T-helper 17 cell (primary cell): Measurements from ENCODE around the gene ZP1. TPM values are rescaled to one million over a fixed set of nuclear protein-coding genes. Genes with fewer than 3 reads are reported as not detected.

Experiments used
- ATAC-seq: fragments of 150-1000 bp; cut with Tn5 transposase; 2 replicates; pipeline ENCODE4 v1.10.0; 2021; ENCODE audit warnings: mild to moderate bottlenecking, moderate library complexity
- DNase-seq, 3 donors: peaks; one replicate each; pipeline versions ENCODE4 v3.0.0 to v3.0.0-alpha.2; 2020 to 2021
- H3K9me3 ChIP-seq: one replicate; pipeline ENCODE4 v1.7.0; 2013; ENCODE audit warnings: low read length, mild to moderate bottlenecking; ENCODE audit not compliant: control insufficient read depth, poor library complexity, severe bottlenecking
- H3K27ac Mint-ChIP-seq: one replicate; pipeline ENCODE4 v1.8.0; 2022; ENCODE audit warnings: mild to moderate bottlenecking, moderate library complexity, mixed read lengths
- H3K27me3 Mint-ChIP-seq: one replicate; pipeline ENCODE4 v1.8.0; 2022; ENCODE audit warnings: mixed read lengths
- H3K36me3 Mint-ChIP-seq: one replicate; pipeline ENCODE4 v1.8.0; 2022; ENCODE audit warnings: low read depth, mixed read lengths
- H3K4me1 Mint-ChIP-seq: one replicate; pipeline ENCODE4 v1.8.0; 2022; ENCODE audit warnings: mild to moderate bottlenecking, mixed read lengths
- H3K4me3 Mint-ChIP-seq: one replicate; pipeline ENCODE4 v1.8.0; 2022; ENCODE audit warnings: mild to moderate bottlenecking, moderate library complexity, mixed read lengths
- total RNA-seq, 4 donors: library from RNA in 2 of 4; stranded (reverse) in 2 of 4; gene quantifications; one replicate each; pipeline ENCODE4 v1.2.3 and lab custom pipeline; 2022 to 2026

ZP1 gene
- total RNA-seq, 2 donors from 2014 or later = not detected

DNA sequence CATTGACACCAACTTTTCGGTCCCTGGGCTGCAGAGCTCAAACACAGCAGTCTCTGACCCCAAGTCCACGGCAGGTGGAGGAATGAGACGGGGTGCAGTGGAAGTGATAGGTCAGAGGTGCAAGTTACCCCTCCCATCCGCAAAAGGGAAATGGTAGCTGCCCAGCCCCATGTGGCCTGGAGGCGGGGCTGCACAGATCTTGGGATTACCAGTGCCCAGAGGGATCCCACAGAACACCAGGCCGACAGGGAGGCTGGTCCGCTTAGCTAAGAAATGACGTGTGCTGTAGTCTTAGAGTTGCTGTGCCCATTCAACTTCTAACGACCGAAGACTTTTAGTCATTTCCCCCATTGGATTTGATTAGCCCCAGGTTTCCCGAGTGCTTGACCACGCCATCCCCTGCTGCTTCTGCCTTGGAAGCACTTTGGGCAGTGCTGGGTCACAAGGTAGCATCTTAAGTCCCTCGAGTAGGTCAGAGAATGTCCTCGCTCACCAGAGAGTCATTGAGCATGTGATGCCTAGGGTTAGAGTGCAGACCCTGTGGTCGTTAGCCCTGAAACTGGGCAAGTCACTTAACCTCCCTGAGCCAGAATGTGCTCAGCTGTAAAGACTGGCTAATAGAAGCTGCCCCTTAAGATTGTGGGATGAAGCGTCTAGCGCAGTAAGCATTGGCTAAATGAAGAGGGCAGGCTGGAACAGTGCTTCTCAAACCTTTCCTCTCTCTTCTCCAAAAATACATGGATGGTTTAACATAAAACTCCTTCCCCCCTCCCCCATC lies 15.8 kb upstream of the ZP1 start:
- H3K27me3 Mint-ChIP-seq = no peaks in the 10 kb centered on the region
- no peak for DNase-seq
- H3K9me3 ChIP-seq = no peaks in the 10 kb centered on the region
- peaks cover 2% of the 10 kb centered on the region for H3K4me1 Mint-ChIP-seq
- peak overlapping the region; percentile 61 for H3K4me3 Mint-ChIP-seq
- H3K36me3 Mint-ChIP-seq = peaks cover 12% of the 10 kb centered on the region
- H3K27ac Mint-ChIP-seq = peak overlapping the region; percentile 11
- no peak for ATAC-seq

DNA sequence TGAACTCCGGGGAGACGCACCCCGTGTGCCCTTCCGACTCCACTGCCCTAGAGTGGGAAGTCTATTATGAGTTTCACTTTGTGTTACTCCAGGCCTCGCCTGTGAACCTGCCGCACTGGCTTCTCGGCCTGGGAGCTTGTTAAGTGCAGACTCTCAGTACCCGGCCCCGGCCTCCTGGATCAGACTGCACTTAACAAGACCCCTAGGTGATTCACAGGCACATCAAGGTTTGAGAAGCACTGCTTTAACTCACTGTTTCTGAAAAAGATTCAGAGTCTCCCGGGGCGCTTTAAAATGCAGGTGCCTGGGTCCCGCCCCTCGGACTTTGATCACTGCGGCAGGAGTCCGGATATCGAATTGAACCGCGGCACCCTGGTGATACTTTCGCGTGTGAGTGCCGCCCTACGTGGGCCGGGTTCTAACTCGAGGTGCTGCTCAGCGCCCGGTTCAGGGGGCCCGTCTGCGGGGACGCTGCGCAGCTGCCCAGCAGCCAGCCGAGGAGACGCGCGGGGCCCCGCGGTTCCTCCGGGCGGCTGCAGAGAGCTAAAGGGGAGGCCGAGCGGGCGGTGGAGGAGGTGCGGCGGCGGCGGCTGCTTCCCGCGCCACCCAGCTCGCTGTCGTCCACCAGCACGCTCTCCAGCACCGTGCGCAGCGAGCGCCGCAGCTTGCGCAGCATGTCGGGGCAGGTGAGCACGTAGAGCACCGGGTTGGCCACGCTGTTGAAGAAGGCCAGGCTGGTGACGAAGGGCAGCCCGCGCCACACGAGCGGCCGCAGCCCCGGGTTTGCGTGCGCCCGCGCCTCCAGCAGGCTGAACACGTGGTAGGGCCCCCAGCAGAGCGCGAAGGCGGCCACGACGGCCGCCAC lies 15.0 kb upstream of the ZP1 start:
- Mint-ChIP-seq H3K4me3 (peak overlapping the region; percentile 61), H3K27me3 (no peaks in the 10 kb centered on the region), H3K36me3 (peaks cover 12% of the 10 kb centered on the region), H3K27ac (peak overlapping the region; percentile 11), H3K4me1 (peaks cover 2% of the 10 kb centered on the region)
- ATAC-seq = no peak
- no peak for DNase-seq
- H3K9me3 ChIP-seq = no peaks in the 10 kb centered on the region

DNA sequence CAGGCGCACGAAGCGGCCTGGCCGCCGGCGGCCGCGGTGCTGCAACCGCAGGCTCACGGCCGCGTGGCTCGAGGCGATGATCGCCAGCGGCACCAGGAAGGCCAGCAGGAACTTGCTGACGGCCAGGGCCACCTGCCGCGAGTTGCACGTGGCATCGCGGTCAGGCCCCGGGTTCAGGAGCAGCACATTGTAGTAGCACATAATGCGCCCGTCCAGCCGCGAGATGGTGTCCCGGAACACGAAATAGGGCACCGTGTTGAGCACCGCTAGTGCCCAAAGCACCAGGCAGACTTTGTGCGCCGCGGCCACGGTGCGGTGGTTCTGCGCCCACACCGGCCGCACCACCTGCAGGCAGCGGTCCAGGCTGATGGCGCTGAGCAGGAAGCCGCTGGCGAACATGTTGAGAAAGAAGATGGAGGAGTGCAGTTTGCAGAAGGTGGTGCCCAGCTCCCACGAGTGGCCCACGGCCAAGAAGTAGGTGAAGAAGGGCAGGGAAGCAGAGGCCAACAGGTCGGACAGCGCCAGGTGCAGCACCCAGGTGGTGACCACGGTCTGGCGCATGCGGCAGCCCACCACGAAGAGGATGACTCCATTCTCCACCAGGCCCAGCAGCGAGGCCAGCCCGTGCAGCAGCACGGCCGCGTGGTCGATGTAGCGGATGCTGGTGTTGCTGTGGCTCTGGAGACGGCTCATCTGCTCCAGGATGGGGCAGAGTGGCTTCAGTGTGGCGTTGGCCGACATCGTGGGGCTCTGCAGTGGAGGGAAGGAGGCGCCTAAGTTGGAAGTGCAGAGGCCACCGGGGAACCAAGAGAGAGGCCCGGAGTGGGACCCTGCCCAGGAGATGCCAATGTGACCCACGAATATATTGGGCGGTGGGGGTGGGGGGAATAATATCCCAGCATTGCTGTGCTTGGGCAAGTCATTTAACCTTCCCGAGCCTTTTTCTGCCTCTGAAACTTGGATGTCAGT lies 14.1 kb upstream of the ZP1 start:
- H3K4me3 Mint-ChIP-seq = no peak overlapping the region
- H3K27ac Mint-ChIP-seq = no peak overlapping the region
- peaks cover 2% of the 10 kb centered on the region for H3K4me1 Mint-ChIP-seq
- ATAC-seq (no peak), DNase-seq (no peak)
- H3K27me3 Mint-ChIP-seq = no peaks in the 10 kb centered on the region
- H3K9me3 ChIP-seq = no peaks in the 10 kb centered on the region
- H3K36me3 Mint-ChIP-seq = peaks cover 12% of the 10 kb centered on the region

DNA sequence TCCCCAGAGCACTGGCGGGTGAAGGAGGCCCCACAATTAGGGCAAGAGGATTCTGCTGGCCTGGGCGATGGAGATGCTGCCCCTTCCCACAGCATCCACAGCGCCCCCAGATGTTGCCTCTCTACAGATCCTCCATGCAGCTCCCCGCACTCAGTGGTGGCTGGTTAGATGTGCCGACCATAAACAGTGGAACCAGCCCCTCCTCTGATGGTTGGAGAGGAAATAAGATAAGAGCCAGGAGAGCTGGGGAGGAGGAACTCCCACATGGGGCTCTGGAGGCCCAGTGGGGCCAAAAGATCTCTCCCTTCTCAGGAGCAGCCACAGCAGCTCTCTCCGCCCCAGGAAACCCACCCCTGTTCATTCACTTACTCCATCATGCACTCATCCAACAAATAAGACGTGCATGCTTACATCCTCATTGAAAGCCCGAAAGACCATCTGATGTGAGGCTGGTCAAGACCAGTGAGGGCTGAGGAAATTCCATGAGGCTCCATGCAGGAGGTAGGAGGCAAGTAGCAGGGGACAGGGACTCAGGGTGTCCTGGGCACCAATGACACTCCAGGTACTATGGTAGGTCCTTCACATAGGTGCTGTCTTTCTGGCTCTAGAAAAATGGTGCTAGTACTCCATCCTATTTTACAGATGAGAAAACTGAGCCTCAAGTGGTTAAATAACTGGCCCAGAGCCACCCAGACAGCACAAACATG lies 13.0 kb upstream of the ZP1 start:
- no peak overlapping the region for H3K27ac Mint-ChIP-seq
- H3K4me3 Mint-ChIP-seq = no peak overlapping the region
- ATAC-seq = no peak
- H3K27me3 Mint-ChIP-seq = no peaks in the 10 kb centered on the region
- peaks cover 7% of the 10 kb centered on the region for H3K4me1 Mint-ChIP-seq
- no peak for DNase-seq
- no peaks in the 10 kb centered on the region for H3K9me3 ChIP-seq
- peaks cover 8% of the 10 kb centered on the region for H3K36me3 Mint-ChIP-seq

DNA sequence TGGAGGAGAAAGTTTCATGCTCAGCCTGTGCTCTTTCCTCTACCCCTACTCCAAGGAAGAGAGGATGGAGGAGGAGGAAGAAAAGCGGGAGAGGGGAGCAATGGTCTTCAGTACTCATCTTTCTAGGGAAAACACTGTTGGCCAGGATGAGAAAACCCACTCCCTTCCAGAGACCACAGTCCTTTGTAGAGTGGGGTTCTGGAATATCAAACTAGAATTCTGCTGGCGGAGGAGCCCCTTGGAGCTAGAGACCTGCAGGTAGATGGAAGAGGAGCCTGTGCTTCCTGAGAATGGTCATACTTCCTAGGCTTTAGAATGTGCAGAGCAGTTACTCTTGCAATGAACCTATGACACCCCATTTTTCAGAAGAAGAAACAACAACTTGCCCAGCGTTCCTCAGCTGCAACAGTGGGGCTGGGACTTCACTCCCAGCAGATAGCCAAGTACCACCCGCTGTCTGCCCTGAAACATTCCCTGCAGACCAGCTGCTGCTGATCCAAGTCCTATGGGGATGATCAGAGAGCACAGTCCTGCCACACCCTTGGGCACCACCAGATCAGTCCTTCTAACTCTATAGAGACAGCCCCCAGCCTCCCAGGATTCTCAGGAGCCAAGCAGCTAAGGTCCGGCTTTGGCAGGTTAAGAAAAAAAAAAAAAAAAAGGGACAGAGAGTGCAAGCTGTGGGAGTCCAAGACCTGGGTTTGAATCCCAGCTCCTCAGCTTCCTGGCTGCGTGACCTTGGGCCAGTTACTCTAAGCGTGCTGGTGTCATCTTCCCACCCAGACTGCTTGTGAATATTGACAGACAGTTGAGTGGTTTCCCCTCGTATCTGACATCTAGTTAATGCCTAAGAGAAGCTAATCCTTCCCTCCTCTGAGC lies 12.3 kb upstream of the ZP1 start:
- DNase-seq (no peak), ATAC-seq (no peak)
- Mint-ChIP-seq H3K36me3 (peaks cover 8% of the 10 kb centered on the region), H3K4me3 (peak overlapping the region; percentile 28), H3K27me3 (no peaks in the 10 kb centered on the region), H3K27ac (peak overlapping the region; percentile 63), H3K4me1 (peaks cover 7% of the 10 kb centered on the region)
- H3K9me3 ChIP-seq = no peaks in the 10 kb centered on the region

DNA sequence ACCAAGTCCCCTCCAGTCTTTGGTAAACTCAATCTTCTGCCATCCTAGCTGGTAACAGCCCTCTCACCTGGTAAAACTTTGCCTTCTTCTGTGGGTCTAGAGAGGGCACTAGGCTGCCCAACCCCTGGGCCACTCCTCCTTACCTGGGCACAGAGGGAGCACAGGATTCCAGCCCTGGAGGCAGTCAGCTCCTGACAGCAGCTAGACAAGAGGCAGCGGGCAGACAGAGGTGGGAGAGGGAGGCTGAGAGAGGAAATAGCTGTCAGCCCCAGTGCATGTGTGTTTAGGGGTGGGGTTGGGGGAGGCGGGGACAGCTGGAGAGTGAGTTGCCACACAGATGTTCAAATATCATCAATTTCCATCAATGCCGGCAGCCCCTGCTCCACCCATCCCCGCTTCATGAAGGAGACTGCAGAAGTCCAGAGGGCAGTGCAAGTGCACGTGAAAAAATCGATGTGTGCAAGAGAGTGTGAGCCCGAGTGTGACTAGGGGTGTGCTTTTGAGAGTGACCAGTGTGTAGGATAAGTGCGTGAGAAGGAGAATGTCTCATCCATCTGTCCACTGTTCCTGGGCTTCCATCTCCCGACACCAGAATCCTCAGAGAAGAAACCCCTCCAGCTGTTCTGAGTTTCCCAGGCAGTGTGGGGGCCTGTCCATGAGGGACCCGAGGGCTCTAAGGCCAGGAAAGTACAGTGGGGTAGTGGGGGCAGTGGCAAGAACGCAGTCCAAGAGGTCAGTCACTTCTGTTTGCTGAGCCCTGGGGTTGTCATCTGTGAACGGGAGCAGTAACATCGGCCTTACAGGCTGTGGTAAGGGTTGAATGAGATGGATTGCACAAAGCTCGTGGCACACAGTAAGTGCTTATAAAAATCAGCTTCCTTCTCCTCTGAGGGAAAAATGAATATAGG lies 11.4 kb upstream of the ZP1 start, which contains the start of gene PTGDR2:
PTGDR2 (minus strand) TSS at position 225 of the 908 bp plus-strand sequence. CDS start 2,228 bp downstream, outside the sequence.
- Mint-ChIP-seq H3K4me1 (peaks cover 5% of the 10 kb centered on the region), H3K27ac (peak within 1 kb of the TSS; percentile 63), H3K27me3 (no peaks in the 10 kb centered on the region), H3K4me3 (peak within 1 kb of the TSS; percentile 39), H3K36me3 (peaks cover 4% of the 10 kb centered on the region)
- H3K9me3 ChIP-seq = no peaks in the 10 kb centered on the region
- DNase-seq (no peak), ATAC-seq (no peak)

DNA sequence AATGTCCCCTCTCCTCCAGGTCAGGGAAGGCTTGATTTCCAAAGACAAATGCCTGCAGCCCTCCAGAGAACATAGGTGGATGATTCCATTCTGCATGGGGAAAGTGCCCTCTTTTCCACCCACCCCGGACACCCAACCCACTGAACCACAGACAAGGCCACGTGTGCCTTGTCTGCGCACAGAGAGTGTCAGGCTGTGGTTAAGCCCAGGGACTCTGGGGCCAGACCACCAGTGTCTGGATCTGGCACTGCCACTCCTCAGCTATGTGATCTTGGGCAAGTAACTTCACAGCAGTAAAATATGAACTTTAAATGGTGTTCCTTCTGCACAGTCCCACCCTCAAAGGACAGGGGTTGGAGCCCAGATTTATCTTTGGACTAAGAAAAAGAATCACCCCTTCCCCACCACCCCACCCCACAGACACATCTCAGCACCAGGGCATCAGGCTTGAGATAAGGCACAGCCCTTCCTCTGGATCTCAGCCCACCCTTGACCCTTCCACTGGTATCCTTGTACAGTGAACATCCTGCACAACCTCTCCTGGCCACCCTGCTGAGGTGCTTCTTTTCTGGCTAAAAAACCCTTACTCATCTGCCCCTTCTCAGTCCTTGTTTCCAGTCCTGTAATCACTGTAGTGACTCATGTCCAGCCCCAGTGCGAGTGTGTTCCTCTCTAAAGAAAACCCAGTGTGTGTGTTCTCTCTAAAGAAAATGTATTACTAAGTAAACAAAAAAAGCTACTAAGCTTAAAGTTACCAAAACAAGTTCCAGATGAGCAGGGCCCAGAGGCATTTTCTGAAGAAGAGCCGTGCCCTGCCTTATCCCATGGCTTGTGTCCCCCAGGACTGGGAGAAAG lies 9.7 kb upstream of the ZP1 start:
- no peak for ATAC-seq
- Mint-ChIP-seq H3K27ac (no peak overlapping the region), H3K4me3 (no peak overlapping the region), H3K36me3 (peaks cover 2% of the 10 kb centered on the region), H3K4me1 (peaks cover 5% of the 10 kb centered on the region), H3K27me3 (no peaks in the 10 kb centered on the region)
- no peak for DNase-seq
- H3K9me3 ChIP-seq = no peaks in the 10 kb centered on the region

DNA sequence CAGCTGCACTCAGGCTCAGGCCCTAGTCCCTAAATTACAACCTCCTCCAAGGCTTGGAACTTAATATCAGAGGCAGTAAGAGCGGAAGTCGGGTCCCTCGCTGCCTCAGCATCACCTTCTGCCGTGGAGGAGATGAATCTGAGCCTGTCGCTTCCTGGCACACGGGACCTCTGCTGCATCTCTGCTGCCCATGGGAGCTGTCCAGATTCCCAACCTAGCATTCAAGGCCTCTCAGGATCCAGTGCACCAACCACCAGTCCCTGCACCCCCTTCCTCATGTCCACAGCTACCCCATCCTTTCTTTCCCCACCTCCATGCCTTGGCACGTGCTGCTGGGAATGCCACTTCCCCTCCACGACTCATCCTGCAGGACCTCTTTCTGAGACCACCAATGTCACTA lies 9.1 kb upstream of the ZP1 start:
- DNase-seq (no peak), ATAC-seq (no peak)
- H3K4me1 Mint-ChIP-seq = peaks cover 5% of the 10 kb centered on the region
- H3K4me3 Mint-ChIP-seq = no peak overlapping the region
- no peaks in the 10 kb centered on the region for H3K9me3 ChIP-seq
- H3K27ac Mint-ChIP-seq = peak overlapping the region; percentile 77
- H3K36me3 Mint-ChIP-seq = no peaks in the 10 kb centered on the region
- H3K27me3 Mint-ChIP-seq = no peaks in the 10 kb centered on the region

DNA sequence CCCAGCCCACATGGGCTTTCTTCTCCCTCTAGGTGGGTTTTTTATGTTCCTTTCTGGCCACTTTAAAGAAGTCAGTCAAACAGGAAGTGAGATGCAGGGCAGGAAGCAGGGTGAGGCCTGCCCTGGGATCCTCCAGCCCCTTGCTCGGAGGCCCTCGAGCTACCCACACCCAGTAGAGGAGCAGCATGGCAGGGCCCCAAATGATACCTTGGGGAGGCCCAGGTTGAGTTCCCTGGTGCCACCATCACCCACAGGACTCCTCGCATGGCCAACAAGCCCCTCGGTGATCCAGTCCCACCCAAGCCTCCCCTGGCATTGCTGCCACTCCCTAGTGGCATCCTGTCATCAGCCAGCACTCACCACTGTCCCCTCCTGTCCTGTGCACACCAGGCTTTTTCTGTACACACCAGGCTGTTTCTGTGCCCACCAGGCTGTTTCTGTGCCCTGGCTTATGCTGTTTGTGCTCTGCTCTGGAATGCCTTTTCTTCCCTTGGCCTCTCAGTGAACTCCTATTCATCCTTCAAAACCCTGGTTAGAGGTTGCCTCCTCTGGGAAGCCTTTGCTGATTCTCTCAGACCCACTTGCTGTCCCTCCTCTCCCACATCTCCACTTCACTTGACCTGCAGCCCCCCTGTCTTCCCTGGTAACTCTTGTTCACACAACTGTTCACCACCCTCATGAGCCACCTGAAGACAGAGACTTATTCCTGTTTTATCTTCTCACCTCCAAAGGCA lies 8.4 kb upstream of the ZP1 start:
- H3K4me3 Mint-ChIP-seq = no peak overlapping the region
- ATAC-seq (no peak), DNase-seq (no peak)
- H3K27me3 Mint-ChIP-seq = no peaks in the 10 kb centered on the region
- peak overlapping the region; percentile 77 for H3K27ac Mint-ChIP-seq
- H3K9me3 ChIP-seq = no peaks in the 10 kb centered on the region
- peaks cover 5% of the 10 kb centered on the region for H3K4me1 Mint-ChIP-seq
- no peaks in the 10 kb centered on the region for H3K36me3 Mint-ChIP-seq
